ENCODE results near the gene CABP4.

Gene CABP4

GRCh38 chr11:67455054-67455453, at the start of gene CABP4:
Gene CABP4 (plus strand): TSS chr11:67455354. CDS start chr11:67455424, 70 bp downstream.
- no peak for DNase-seq (ENCODE audit: low spot score)

GRCh38 chr11:67405688-67406339, 49.3 kb upstream of the CABP4 start:
- DNase-seq (ENCODE audit: low spot score): no peak

- DNase-seq (ENCODE audit: low spot score): no peak
These were observed 48.7 kb upstream of the CABP4 start for GRCh38 chr11:67406420-67406968.

GRCh38 chr11:67406969-67407687, 48.0 kb upstream of the CABP4 start:
- DNase-seq (ENCODE audit: low spot score): no peak

GRCh38 chr11:67407688-67408163, 47.4 kb upstream of the CABP4 start:
- DNase-seq (ENCODE audit: low spot score): no peak

- DNase-seq (ENCODE audit: low spot score): no peak
These were observed 46.5 kb upstream of the CABP4 start for GRCh38 chr11:67408437-67409200.

- DNase-seq (ENCODE audit: low spot score): no peak
These were observed 45.9 kb upstream of the CABP4 start for GRCh38 chr11:67409261-67409666.

- DNase-seq (ENCODE audit: low spot score): peak; percentile 41
These were observed 45.3 kb upstream of the CABP4 start for GRCh38 chr11:67409781-67410368.

GRCh38 chr11:67410369-67410831, 44.8 kb upstream of the CABP4 start:
- DNase-seq (ENCODE audit: low spot score): no peak

- DNase-seq (ENCODE audit: low spot score): no peak
These were observed 44.0 kb upstream of the CABP4 start for GRCh38 chr11:67410984-67411784.

GRCh38 chr11:67411785-67412152, 43.4 kb upstream of the CABP4 start:
- DNase-seq (ENCODE audit: low spot score): no peak

- DNase-seq (ENCODE audit: low spot score): no peak
These were observed 42.5 kb upstream of the CABP4 start for GRCh38 chr11:67412495-67413179.

- DNase-seq (ENCODE audit: low spot score): no peak
These were observed 41.8 kb upstream of the CABP4 start for GRCh38 chr11:67413266-67413849.

- no peak for DNase-seq (ENCODE audit: low spot score)
These were observed 39.5 kb upstream of the CABP4 start, which contains the start of gene CARNS1 for GRCh38 chr11:67415501-67416304. Gene CARNS1 (plus strand): TSS chr11:67415678. CDS start chr11:67416200, 522 bp downstream.

- no peak for DNase-seq (ENCODE audit: low spot score)
These were observed 38.5 kb upstream of the CABP4 start for GRCh38 chr11:67416416-67417335.

GRCh38 chr11:67417425-67417824, 37.7 kb upstream of the CABP4 start:
- no peak for DNase-seq (ENCODE audit: low spot score)

GRCh38 chr11:67418476-67419281, 36.5 kb upstream of the CABP4 start:
- no peak for DNase-seq (ENCODE audit: low spot score)
